Prostate gland (tissue), 2 donors: ENCODE data around the gene PVR.

Experiments
- CTCF ChIP-seq, 4 experiments: fragments of 200-600 bp in 2 of 4; fragments of 450-650 bp in 2 of 4; sonication (generic) in 2 of 4; IDR thresholded peaks; 1 replicate in 3 of 4; 2 replicates in 1 of 4; pipeline ENCODE4 v1.5.1; 2016 to 2019; ENCODE audit warnings: antibody characterized with exemption in 4 of 4, mild to moderate bottlenecking in 2 of 4, moderate library complexity in 2 of 4
- POLR2A ChIP-seq: fragments of 450-650 bp; IDR thresholded peaks from one replicate; pipeline ENCODE4 v1.6.1; 2016; ENCODE audit warnings: antibody characterized with exemption, mild to moderate bottlenecking

GRCh38 chr19:44707794-44708193 lies 64.1 kb downstream of the PVR start:
- TF ChIP-seq CTCF (IDR thresholded peaks at IDR 0.05) (no peak), POLR2A (no peak)
